WTC11 (cell line): Measurements from ENCODE around the gene RPL26. TPM values are rescaled to one million over a fixed set of nuclear protein-coding genes. Genes with fewer than 3 reads are reported as not detected.

ENCODE experiments used
- ATAC-seq: fragments of 200-7000 bp; cut with Tn5 transposase; 2 replicates; pipeline ENCODE4 v1.10.0; 2021; ENCODE audit warnings: mild to moderate bottlenecking, moderate library complexity
- CTCF ChIA-PET: fragments of 300-600 bp; sonication (Branson Sonifier 250); formaldehyde crosslinking; loops from one replicate; lab custom pipeline; 2021; ENCODE audit warnings: antibody characterized with exemption; lab: Charles Lee
- POLR2A ChIA-PET: fragments of 350-600 bp; sonication (Branson Sonifier 250); formaldehyde crosslinking; loops from one replicate; lab custom pipeline; 2021; ENCODE audit warnings: antibody characterized with exemption; lab: Charles Lee
- DNase-seq: peaks from one replicate; pipeline ENCODE4 v3.0.0; 2021; ENCODE audit warnings: low spot score
- H3K27ac Mint-ChIP-seq: 2 replicates; pipeline ENCODE4 v1.8.0; 2021; ENCODE audit warnings: mixed read lengths
- H3K27me3 Mint-ChIP-seq: 2 replicates; pipeline ENCODE4 v1.8.0; 2021; ENCODE audit warnings: low read depth, mild to moderate bottlenecking, moderate library complexity, mixed read lengths
- H3K36me3 Mint-ChIP-seq: 2 replicates; pipeline ENCODE4 v1.8.0; 2021; ENCODE audit warnings: mixed read lengths
- H3K4me1 Mint-ChIP-seq: 2 replicates; pipeline ENCODE4 v1.8.0; 2022; ENCODE audit warnings: mixed read lengths
- H3K4me3 Mint-ChIP-seq: 2 replicates; pipeline ENCODE4 v1.8.0; 2021; ENCODE audit warnings: mild to moderate bottlenecking, moderate library complexity, mixed read lengths
- H3K9me3 Mint-ChIP-seq: 2 replicates; pipeline ENCODE4 v1.8.0; 2021; ENCODE audit warnings: mixed read lengths
- ETV6 ChIP-seq: sonication (generic); formaldehyde crosslinking; IDR thresholded peaks from 2 replicates; pipeline ENCODE4 v1.8.1; 2022; ENCODE audit warnings: mild to moderate bottlenecking, missing genetic modification reagents
- HMGA2 ChIP-seq: fragments of 250-450 bp; sonication (Bioruptor Pico); IDR thresholded peaks from 2 replicates; pipeline ENCODE4 v1.4.0; 2021; ENCODE audit warnings: mild to moderate bottlenecking, moderate library complexity
- NFATC4 ChIP-seq: fragments of 250-450 bp; sonication (Bioruptor Pico); IDR thresholded peaks from 2 replicates; pipeline ENCODE4 v1.9.0; 2021; ENCODE audit warnings: mild to moderate bottlenecking
- OVOL2 ChIP-seq: fragments of 250-450 bp; sonication (Bioruptor Pico); IDR thresholded peaks from 2 replicates; pipeline ENCODE4 v1.9.0; 2021; ENCODE audit warnings: mild to moderate bottlenecking, borderline replicate concordance
- SP1 ChIP-seq: sonication (generic); formaldehyde crosslinking; conservative IDR thresholded peaks from 2 replicates; pipeline ENCODE4 v1.8.1; 2022; ENCODE audit warnings: missing genetic modification reagents
- TEAD1 ChIP-seq: sonication (generic); formaldehyde crosslinking; IDR thresholded peaks from 2 replicates; pipeline ENCODE4 v1.8.0; 2022; ENCODE audit warnings: mild to moderate bottlenecking, missing genetic modification reagents
- total RNA-seq: library from RNA; stranded (reverse); gene quantifications from 3 replicates; pipeline ENCODE4 v1.2.3, GENCODE V29; 2021
- TF ChIP-seq, protein P1 (sequence below): sonication (generic); formaldehyde crosslinking; IDR thresholded peaks from 2 replicates; pipeline ENCODE4 v1.8.1; 2023; ENCODE audit warnings: mild to moderate bottlenecking, missing genetic modification reagents, borderline replicate concordance
- TF ChIP-seq, protein P2 (sequence below): sonication (generic); formaldehyde crosslinking; IDR thresholded peaks from 2 replicates; pipeline ENCODE4 v1.8.1; 2023; ENCODE audit warnings: mild to moderate bottlenecking, missing genetic modification reagents
- TF ChIP-seq, protein P3 (sequence below): sonication (generic); formaldehyde crosslinking; IDR thresholded peaks from 2 replicates; pipeline ENCODE4 v1.8.0; 2022; ENCODE audit warnings: mild to moderate bottlenecking, missing genetic modification reagents
- TF ChIP-seq, protein P4 (sequence below): sonication (generic); formaldehyde crosslinking; IDR thresholded peaks from 2 replicates; pipeline ENCODE4 v1.8.0; 2023; ENCODE audit warnings: mild to moderate bottlenecking, missing genetic modification reagents
- TF ChIP-seq, protein P5 (sequence below): fragments of 250-450 bp; sonication (Bioruptor Pico); IDR thresholded peaks from 2 replicates; pipeline ENCODE4 v1.9.0; 2021; ENCODE audit warnings: moderate library complexity, mild to moderate bottlenecking, inconsistent platforms, borderline replicate concordance
- TF ChIP-seq, protein P6 (sequence below): sonication (generic); formaldehyde crosslinking; IDR thresholded peaks from 2 replicates; pipeline ENCODE4 v1.8.1; 2023; ENCODE audit warnings: mild to moderate bottlenecking, moderate library complexity, missing genetic modification reagents

The RPL26 gene
- total RNA-seq, 1 experiment from 2014 or later, result 1,825 TPM

DNA sequence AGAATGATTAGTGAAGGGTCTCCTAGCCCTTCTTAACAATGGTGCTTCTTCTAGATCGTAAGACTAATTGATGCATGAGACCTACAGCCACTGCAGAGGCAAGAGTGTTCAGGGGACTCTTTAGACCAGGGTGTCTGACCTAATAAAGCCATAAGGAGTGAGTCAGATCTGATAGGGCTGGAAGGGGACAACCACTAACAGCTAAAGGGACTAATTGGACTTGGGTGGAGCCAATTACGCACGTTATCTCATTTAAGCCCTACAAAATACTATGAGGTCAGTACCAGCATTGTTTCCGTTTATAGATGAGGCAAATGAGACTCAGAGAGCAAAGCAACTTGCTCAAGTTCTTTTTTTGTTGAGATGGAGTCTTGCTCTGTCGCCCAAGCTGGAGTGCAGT is 29.1 kb upstream of the RPL26 start:
- peaks cover 14% of the 10 kb centered on the region for H3K4me1 Mint-ChIP-seq
- peaks cover 12% of the 10 kb centered on the region for H3K27me3 Mint-ChIP-seq
- no peaks in the 10 kb centered on the region for H3K36me3 Mint-ChIP-seq
- ChIA-PET POLR2A (no interaction called here), CTCF (no interaction called here)
- no peak for ATAC-seq
- H3K27ac Mint-ChIP-seq, result no peak overlapping the region
- TF ChIP-seq NFATC4 (CRISPR knock-in tag) (no peak), SP1 (CRISPR knock-in tag) (no peak), ETV6 (CRISPR knock-in tag) (no peak), HMGA2 (CRISPR knock-in tag) (no peak), TEAD1 (no peak)
- TF ChIP-seq, protein P1, sequence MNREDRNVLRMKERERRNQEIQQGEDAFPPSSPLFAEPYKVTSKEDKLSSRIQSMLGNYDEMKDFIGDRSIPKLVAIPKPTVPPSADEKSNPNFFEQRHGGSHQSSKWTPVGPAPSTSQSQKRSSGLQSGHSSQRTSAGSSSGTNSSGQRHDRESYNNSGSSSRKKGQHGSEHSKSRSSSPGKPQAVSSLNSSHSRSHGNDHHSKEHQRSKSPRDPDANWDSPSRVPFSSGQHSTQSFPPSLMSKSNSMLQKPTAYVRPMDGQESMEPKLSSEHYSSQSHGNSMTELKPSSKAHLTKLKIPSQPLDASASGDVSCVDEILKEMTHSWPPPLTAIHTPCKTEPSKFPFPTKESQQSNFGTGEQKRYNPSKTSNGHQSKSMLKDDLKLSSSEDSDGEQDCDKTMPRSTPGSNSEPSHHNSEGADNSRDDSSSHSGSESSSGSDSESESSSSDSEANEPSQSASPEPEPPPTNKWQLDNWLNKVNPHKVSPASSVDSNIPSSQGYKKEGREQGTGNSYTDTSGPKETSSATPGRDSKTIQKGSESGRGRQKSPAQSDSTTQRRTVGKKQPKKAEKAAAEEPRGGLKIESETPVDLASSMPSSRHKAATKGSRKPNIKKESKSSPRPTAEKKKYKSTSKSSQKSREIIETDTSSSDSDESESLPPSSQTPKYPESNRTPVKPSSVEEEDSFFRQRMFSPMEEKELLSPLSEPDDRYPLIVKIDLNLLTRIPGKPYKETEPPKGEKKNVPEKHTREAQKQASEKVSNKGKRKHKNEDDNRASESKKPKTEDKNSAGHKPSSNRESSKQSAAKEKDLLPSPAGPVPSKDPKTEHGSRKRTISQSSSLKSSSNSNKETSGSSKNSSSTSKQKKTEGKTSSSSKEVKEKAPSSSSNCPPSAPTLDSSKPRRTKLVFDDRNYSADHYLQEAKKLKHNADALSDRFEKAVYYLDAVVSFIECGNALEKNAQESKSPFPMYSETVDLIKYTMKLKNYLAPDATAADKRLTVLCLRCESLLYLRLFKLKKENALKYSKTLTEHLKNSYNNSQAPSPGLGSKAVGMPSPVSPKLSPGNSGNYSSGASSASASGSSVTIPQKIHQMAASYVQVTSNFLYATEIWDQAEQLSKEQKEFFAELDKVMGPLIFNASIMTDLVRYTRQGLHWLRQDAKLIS (CRISPR knock-in tag), result no peak
- TF ChIP-seq, protein P2, sequence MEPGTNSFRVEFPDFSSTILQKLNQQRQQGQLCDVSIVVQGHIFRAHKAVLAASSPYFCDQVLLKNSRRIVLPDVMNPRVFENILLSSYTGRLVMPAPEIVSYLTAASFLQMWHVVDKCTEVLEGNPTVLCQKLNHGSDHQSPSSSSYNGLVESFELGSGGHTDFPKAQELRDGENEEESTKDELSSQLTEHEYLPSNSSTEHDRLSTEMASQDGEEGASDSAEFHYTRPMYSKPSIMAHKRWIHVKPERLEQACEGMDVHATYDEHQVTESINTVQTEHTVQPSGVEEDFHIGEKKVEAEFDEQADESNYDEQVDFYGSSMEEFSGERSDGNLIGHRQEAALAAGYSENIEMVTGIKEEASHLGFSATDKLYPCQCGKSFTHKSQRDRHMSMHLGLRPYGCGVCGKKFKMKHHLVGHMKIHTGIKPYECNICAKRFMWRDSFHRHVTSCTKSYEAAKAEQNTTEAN, result no peak
- TF ChIP-seq, protein P3, sequence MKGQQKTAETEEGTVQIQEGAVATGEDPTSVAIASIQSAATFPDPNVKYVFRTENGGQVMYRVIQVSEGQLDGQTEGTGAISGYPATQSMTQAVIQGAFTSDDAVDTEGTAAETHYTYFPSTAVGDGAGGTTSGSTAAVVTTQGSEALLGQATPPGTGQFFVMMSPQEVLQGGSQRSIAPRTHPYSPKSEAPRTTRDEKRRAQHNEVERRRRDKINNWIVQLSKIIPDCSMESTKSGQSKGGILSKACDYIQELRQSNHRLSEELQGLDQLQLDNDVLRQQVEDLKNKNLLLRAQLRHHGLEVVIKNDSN, result no peak
- TF ChIP-seq, protein P4, sequence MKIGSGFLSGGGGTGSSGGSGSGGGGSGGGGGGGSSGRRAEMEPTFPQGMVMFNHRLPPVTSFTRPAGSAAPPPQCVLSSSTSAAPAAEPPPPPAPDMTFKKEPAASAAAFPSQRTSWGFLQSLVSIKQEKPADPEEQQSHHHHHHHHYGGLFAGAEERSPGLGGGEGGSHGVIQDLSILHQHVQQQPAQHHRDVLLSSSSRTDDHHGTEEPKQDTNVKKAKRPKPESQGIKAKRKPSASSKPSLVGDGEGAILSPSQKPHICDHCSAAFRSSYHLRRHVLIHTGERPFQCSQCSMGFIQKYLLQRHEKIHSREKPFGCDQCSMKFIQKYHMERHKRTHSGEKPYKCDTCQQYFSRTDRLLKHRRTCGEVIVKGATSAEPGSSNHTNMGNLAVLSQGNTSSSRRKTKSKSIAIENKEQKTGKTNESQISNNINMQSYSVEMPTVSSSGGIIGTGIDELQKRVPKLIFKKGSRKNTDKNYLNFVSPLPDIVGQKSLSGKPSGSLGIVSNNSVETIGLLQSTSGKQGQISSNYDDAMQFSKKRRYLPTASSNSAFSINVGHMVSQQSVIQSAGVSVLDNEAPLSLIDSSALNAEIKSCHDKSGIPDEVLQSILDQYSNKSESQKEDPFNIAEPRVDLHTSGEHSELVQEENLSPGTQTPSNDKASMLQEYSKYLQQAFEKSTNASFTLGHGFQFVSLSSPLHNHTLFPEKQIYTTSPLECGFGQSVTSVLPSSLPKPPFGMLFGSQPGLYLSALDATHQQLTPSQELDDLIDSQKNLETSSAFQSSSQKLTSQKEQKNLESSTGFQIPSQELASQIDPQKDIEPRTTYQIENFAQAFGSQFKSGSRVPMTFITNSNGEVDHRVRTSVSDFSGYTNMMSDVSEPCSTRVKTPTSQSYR (CRISPR knock-in tag), result no peak
- TF ChIP-seq, protein P5, sequence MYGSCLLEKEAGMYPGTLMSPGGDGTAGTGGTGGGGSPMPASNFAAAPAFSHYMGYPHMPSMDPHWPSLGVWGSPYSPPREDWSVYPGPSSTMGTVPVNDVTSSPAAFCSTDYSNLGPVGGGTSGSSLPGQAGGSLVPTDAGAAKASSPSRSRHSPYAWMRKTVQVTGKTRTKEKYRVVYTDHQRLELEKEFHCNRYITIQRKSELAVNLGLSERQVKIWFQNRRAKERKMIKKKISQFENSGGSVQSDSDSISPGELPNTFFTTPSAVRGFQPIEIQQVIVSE (CRISPR knock-in tag), result no peak
- H3K4me3 Mint-ChIP-seq, result no peak overlapping the region
- no peaks in the 10 kb centered on the region for H3K9me3 Mint-ChIP-seq
- no peak for DNase-seq

DNA sequence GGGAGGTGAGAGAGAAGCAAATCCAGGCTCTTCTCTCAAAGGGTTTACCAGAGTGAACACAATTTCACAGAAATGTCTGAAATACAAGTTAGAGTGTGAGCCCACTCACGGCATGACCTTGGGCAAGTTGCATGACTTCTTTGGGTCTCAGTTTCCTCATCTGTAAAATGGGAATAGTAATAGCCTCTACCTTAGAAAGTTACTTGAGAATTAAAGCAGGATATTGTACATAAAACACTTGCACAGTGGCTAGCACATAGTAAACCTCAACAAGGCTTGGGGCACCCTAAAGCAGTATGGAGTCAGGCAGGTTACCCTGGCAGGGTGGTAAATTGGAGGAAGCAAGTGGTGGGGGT is 27.9 kb upstream of the RPL26 start:
- Mint-ChIP-seq H3K27ac (no peak overlapping the region), H3K4me1 (peaks cover 14% of the 10 kb centered on the region), H3K36me3 (no peaks in the 10 kb centered on the region), H3K4me3 (no peak overlapping the region)
- ChIA-PET CTCF (interaction anchor here (1.0 to 3.5 kb wide), 27 partner anchors 7 to 483 kb away, joined by 3 to 27 read pairs (median 5); partner anchors contain the start of genes CTC1, MFSD6L, NDEL1 and PFAS), POLR2A (no interaction called here)
- DNase-seq, result no peak
- TF ChIP-seq, protein P6, sequence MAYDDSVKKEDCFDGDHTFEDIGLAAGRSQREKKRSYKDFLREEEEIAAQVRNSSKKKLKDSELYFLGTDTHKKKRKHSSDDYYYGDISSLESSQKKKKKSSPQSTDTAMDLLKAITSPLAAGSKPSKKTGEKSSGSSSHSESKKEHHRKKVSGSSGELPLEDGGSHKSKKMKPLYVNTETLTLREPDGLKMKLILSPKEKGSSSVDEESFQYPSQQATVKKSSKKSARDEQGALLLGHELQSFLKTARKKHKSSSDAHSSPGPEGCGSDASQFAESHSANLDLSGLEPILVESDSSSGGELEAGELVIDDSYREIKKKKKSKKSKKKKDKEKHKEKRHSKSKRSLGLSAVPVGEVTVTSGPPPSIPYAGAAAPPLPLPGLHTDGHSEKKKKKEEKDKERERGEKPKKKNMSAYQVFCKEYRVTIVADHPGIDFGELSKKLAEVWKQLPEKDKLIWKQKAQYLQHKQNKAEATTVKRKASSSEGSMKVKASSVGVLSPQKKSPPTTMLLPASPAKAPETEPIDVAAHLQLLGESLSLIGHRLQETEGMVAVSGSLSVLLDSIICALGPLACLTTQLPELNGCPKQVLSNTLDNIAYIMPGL (CRISPR knock-in tag), result no peak
- no peak for TF ChIP-seq OVOL2 (CRISPR knock-in tag)
- TF ChIP-seq, all 79 proteins: peak for 0
- Mint-ChIP-seq H3K27me3 (peaks cover 3% of the 10 kb centered on the region), H3K9me3 (no peaks in the 10 kb centered on the region)
- no peak for ATAC-seq
